Activated CD8-positive, alpha-beta memory T cell treated with anti-CD3 and anti-CD28 coated beads for 1 hour (primary cell): ENCODE data around the gene THAP11.

ENCODE experiments used
- DNase-seq, 2 donors: peaks; one replicate each; pipeline ENCODE4 v3.0.0-alpha.2; 2020; ENCODE audit warnings: low read depth in 1 of 2; ENCODE audit errors: extremely low read depth in 1 of 2

THAP11 gene

GRCh38 chr16:67881621-67882161 lies 39.6 kb downstream of the THAP11 start:
- DNase-seq: no peak

GRCh38 chr16:67882374-67883145 lies 40.4 kb downstream of the THAP11 start:
- no peak for DNase-seq

- DNase-seq: no peak
These were observed 41.2 kb downstream of the THAP11 start for GRCh38 chr16:67883146-67883871.

GRCh38 chr16:67883872-67884261 lies 41.7 kb downstream of the THAP11 start:
- DNase-seq: peak; percentile 22 to 71

GRCh38 chr16:67884684-67885083 lies 42.6 kb downstream of the THAP11 start, which contains the start of gene NRN1L:
Gene NRN1L (plus strand): TSS chr16:67884885. CDS start chr16:67884904, 19 bp downstream.
- DNase-seq: no peak

- DNase-seq: no peak
These were observed 43.4 kb downstream of the THAP11 start for GRCh38 chr16:67885545-67885944.

- DNase-seq: no peak
These were observed 43.9 kb downstream of the THAP11 start for GRCh38 chr16:67885976-67886375.

- no peak for DNase-seq
These were observed 44.3 kb downstream of the THAP11 start for GRCh38 chr16:67886387-67886786.

GRCh38 chr16:67888331-67888730 lies 46.2 kb downstream of the THAP11 start:
- no peak for DNase-seq

- DNase-seq: no peak
These were observed 50.3 kb downstream of the THAP11 start for GRCh38 chr16:67892375-67892774.

- peak; percentile 83 to 90 for DNase-seq
These were observed 51.0 kb downstream of the THAP11 start, which contains the start of gene PSKH1 for GRCh38 chr16:67892899-67893742. Gene PSKH1 (plus strand): TSS chr16:67893254. CDS start chr16:67908750, 15,496 bp downstream.
